ENCODE results near the gene NUBP2. TPM values are rescaled to one million over a fixed set of nuclear protein-coding genes. Genes with fewer than 3 reads are reported as not detected.

Gene NUBP2
- total and polyA plus RNA-seq, 4 donors, result 28.9 to 80.9 (median 54.1) TPM

GRCh38 chr16:1758923-1759322 lies 23.8 kb upstream of the NUBP2 start (continued):
- TF ChIP-seq CTCF (IDR thresholded peaks at IDR 0.05; ENCODE audit: low read depth, low read length, missing input control) (no peak), TAF1 (conservative IDR thresholded peaks at IDR 0.05) (no peak), SP1 (IDR thresholded peaks at IDR 0.05) (no peak), RXRA (IDR thresholded peaks at IDR 0.05) (no peak), NR2F2 (IDR thresholded peaks at IDR 0.05) (no peak), ATF3 (IDR thresholded peaks at IDR 0.05) (no peak), MAX (IDR thresholded peaks at IDR 0.05) (no peak), JUND (IDR thresholded peaks at IDR 0.05) (no peak), RAD21 (IDR thresholded peaks at IDR 0.05) (no peak), FOXA1 (IDR thresholded peaks at IDR 0.05) (no peak), HNF4G (IDR thresholded peaks at IDR 0.05) (no peak)

- no peaks in the 10 kb centered on the region for H3K27me3 ChIP-seq (ENCODE audit: control insufficient read depth in 4 of 4, insufficient read depth in 4 of 4, low read length in 3 of 4)
- H3K4me1 ChIP-seq (ENCODE audit: control insufficient read depth in 4 of 4, insufficient read depth in 4 of 4, low read length in 3 of 4), result no peaks in the 10 kb centered on the region
- TF ChIP-seq YY1 (IDR thresholded peaks at IDR 0.05) (no peak), CTCF (IDR thresholded peaks at IDR 0.05; ENCODE audit: low read depth, low read length, missing input control) (no peak), RXRA (IDR thresholded peaks at IDR 0.05) (no peak), HNF4G (IDR thresholded peaks at IDR 0.05) (no peak), ZBTB33 (IDR thresholded peaks at IDR 0.05) (no peak), HNF4A (conservative IDR thresholded peaks at IDR 0.05) (no peak), SP1 (IDR thresholded peaks at IDR 0.05) (no peak), NR2F2 (IDR thresholded peaks at IDR 0.05) (no peak), MAX (IDR thresholded peaks at IDR 0.05) (no peak), FOXA2 (IDR thresholded peaks at IDR 0.05) (no peak), RAD21 (IDR thresholded peaks at IDR 0.05) (no peak)
- H3K27ac ChIP-seq (ENCODE audit: low read depth in 1 of 2, low read length in 2 of 2), result no peak overlapping the region
- no peaks in the 10 kb centered on the region for H3K9me3 ChIP-seq (ENCODE audit: control insufficient read depth in 4 of 4, low read length in 3 of 4)
- H3K36me3 ChIP-seq (ENCODE audit: control insufficient read depth in 4 of 4, insufficient read depth in 3 of 4, low read depth in 1 of 4, low read length in 3 of 4), result peaks cover 5 to 41% (median 10%) of the 10 kb centered on the region in 4 donors
- WGBS, result 96% methylated on average over 21 of the region's 21 CpGs
- H3K9ac ChIP-seq (ENCODE audit: low read depth in 1 of 2, low read length in 2 of 2), result no peak overlapping the region
- no peak for DNase-seq (ENCODE audit: low spot score)
- no peak overlapping the region for H3K4me3 ChIP-seq (ENCODE audit: low read depth in 1 of 3, low read length in 3 of 3)
Measured at GRCh38 chr16:1759511-1759910, 23.2 kb upstream of the NUBP2 start.

Measured in liver (tissue), 9 donors.